Activated CD8-positive, alpha-beta T cell treated with anti-CD3 and anti-CD28 coated beads for 36 hours (primary cell): ENCODE results near the gene CYP2J2. TPM values are rescaled to one million over a fixed set of nuclear protein-coding genes. Genes with fewer than 3 reads are reported as not detected.
"Not testable (repeated sequence)": the region's sequence is repeated elsewhere in the genome, so short reads cannot be mapped to it uniquely, and the experiment has no call there.

Experiments used
- ATAC-seq: fragments of 200-7000 bp; cut with Tn5 transposase; one replicate; pipeline ENCODE4 v1.10.0; 2021; ENCODE audit warnings: mild to moderate bottlenecking, moderate library complexity
- CTCF ChIA-PET: fragments of 350-600 bp; sonication (Branson Sonifier 250); formaldehyde crosslinking; loops from one replicate; lab custom pipeline; 2021; ENCODE audit warnings: antibody characterized with exemption; lab: Charles Lee
- POLR2A ChIA-PET: fragments of 350-600 bp; sonication (Branson Sonifier 250); formaldehyde crosslinking; loops from one replicate; lab custom pipeline; 2021; ENCODE audit warnings: antibody characterized with exemption; lab: Charles Lee
- DNase-seq: peaks from one replicate; pipeline ENCODE4 v3.0.0-alpha.2; 2020
- H3K27ac Mint-ChIP-seq: one replicate; pipeline ENCODE4 v1.8.0; 2021; ENCODE audit warnings: mild to moderate bottlenecking, mixed read lengths
- H3K27me3 Mint-ChIP-seq: one replicate; pipeline ENCODE4 v1.8.0; 2021; ENCODE audit warnings: mixed read lengths
- H3K36me3 Mint-ChIP-seq: one replicate; pipeline ENCODE4 v1.8.0; 2021; ENCODE audit warnings: low read depth, mixed read lengths
- H3K4me1 Mint-ChIP-seq: one replicate; pipeline ENCODE4 v1.8.0; 2021; ENCODE audit warnings: low read depth, mixed read lengths
- H3K4me3 Mint-ChIP-seq: one replicate; pipeline ENCODE4 v1.8.0; 2021; ENCODE audit warnings: mild to moderate bottlenecking, moderate library complexity, mixed read lengths
- H3K9me3 Mint-ChIP-seq: one replicate; pipeline ENCODE4 v1.8.0; 2021; ENCODE audit warnings: mixed read lengths
- CTCF ChIP-seq: fragments of 200-600 bp; IDR thresholded peaks from one replicate; pipeline ENCODE4 v1.8.0; 2022; ENCODE audit warnings: antibody characterized with exemption, mild to moderate bottlenecking
- intact Hi-C: fragments of 100-400 bp; cut with micrococcal nuclease; formaldehyde crosslinking; loops from one replicate; pipeline ENCODE4 v1.10.0; 2022
- total RNA-seq, 2 experiments: library from RNA; stranded (reverse); gene quantifications; one replicate each; pipeline ENCODE4 v1.2.3, GENCODE V29; 2021

Gene CYP2J2
- total RNA-seq, 2 experiments from 2014 or later: 0.83 to 1.4 TPM

DNA sequence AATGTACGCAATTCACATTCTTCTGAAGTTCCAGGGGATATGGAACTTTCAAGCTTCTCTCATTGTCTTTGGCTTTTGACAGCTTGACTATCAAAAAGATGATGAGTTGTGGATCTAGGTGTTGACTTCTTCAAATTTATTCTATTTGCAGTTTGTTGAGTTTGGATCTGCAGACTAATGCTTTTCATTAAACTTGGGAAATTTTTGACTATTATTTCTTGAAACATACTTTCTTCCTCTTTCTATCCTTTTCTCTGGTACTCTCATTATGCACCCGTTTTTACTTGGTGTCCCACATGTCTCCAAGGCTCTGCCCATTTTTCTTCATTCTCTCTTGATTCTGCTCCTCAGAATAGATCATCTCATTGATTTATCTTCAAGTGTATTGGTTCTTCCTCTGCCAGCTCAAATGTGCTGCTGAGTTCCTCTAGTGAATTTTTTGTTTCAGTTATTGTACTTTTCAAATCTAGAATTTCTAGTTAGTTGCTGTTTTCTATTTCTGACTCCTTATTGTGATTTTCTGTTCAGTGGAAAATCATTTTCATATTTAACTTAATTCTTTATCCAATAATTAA lies 49.4 kb downstream of the CYP2J2 start:
- DNase-seq (no peak), ATAC-seq (no peak)
- Mint-ChIP-seq H3K4me1 (peaks cover 2% of the 10 kb centered on the region), H3K9me3 (peaks cover 6% of the 10 kb centered on the region), H3K36me3 (peaks cover 16% of the 10 kb centered on the region), H3K4me3 (no peak overlapping the region), H3K27ac (no peak overlapping the region), H3K27me3 (no peaks in the 10 kb centered on the region)
- TF ChIP-seq CTCF: no peak
- CTCF ChIA-PET: interaction anchor here (6.3 kb wide), 1 partner anchor 67 kb away, joined by 131 read pairs; no protein-coding TSS in a partner anchor
- POLR2A ChIA-PET: no interaction called here
- intact Hi-C loops: no loop called here

GRCh38 chr1:59871746-59872145 lies 54.8 kb downstream of the CYP2J2 start:
- DNase-seq: no peak
- peaks cover 21% of the 10 kb centered on the region for H3K36me3 Mint-ChIP-seq
- H3K4me3 Mint-ChIP-seq: no peak overlapping the region
- no peaks in the 10 kb centered on the region for H3K4me1 Mint-ChIP-seq
- POLR2A ChIA-PET: interaction anchor here (0.6 kb wide), 1 partner anchor 15 kb away, joined by 3 read pairs; no protein-coding TSS in a partner anchor
- ATAC-seq: no peak
- peaks cover 1% of the 10 kb centered on the region for H3K9me3 Mint-ChIP-seq
- CTCF ChIA-PET: no interaction called here
- TF ChIP-seq CTCF: no peak
- no peaks in the 10 kb centered on the region for H3K27me3 Mint-ChIP-seq
- no peak overlapping the region for H3K27ac Mint-ChIP-seq
- intact Hi-C loops: no loop called here

DNA sequence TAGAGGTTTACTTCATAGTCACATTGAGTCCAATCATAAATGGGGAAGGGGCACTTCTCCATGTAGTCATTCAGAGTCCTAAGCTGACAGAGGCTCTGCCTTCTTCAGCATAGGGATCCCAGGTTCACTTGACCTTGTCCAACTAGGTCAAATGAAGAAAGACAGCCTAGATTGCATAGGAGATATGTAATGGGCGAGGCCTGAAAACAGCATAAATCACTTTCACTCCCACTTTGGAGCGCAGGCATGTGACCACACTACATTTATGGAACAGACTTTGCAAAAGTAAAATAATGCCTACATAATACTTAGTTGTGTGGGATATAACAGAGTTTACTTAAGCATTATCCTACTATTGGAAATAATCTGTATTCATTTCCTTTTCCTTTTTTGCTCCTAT lies 60.1 kb downstream of the CYP2J2 start:
- intact Hi-C loops: no loop called here
- no peaks in the 10 kb centered on the region for H3K4me1 Mint-ChIP-seq
- POLR2A ChIA-PET: no interaction called here
- DNase-seq: no peak
- H3K27ac Mint-ChIP-seq: no peak overlapping the region
- no peak for TF ChIP-seq CTCF
- H3K36me3 Mint-ChIP-seq: peaks cover 5% of the 10 kb centered on the region
- CTCF ChIA-PET: no interaction called here
- no peak overlapping the region for H3K4me3 Mint-ChIP-seq
- ATAC-seq: no peak
- no peaks in the 10 kb centered on the region for H3K9me3 Mint-ChIP-seq
- no peaks in the 10 kb centered on the region for H3K27me3 Mint-ChIP-seq

DNA sequence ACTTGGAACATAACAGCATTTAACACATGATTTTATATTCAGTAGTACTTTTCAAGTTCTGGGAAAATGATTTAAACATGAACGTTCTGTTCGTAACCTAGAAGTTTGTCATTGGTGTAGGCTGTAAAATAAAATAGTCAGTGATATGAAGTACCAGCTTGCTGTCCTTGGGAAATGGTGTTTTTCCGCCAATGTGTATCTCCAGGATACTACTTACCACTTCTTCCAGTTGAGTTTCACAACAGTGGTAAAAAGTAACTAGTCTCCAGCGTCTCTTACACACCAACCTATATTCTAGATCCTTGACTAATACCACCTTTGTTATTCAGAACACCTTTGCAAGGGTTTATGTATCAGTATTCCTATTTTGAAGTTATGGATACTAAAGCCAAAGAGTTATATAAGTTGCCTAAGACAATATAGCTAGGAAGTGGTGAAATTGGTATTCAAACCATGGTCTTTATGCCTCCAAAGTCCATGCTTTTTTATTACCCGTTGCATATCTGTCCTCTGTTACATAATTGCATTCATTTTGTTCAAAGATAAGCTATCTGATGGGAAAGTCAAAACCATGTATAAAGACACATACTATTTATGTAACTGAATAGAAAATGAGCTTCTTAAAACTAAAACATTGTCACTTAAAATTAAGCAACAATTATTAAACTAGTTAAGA lies 68.8 kb downstream of the CYP2J2 start:
- Mint-ChIP-seq H3K4me1 (no peaks in the 10 kb centered on the region), H3K27me3 (no peaks in the 10 kb centered on the region), H3K4me3 (no peak overlapping the region), H3K36me3 (peaks cover 8% of the 10 kb centered on the region), H3K27ac (no peak overlapping the region), H3K9me3 (peaks cover 4% of the 10 kb centered on the region)
- ChIA-PET POLR2A (interaction anchor here (0.6 kb wide), 1 partner anchor 53 kb away, joined by 3 read pairs; no protein-coding TSS in a partner anchor), CTCF (interaction anchor here (1.5 kb wide), 1 partner anchor 90 kb away, joined by 8 read pairs; no protein-coding TSS in a partner anchor)
- DNase-seq (no peak), ATAC-seq (no peak)
- TF ChIP-seq CTCF: no peak
- intact Hi-C loops: no loop called here

GRCh38 chr1:59856725-59857338 lies 69.7 kb downstream of the CYP2J2 start:
- no peak overlapping the region for H3K4me3 Mint-ChIP-seq

GRCh38 chr1:59855297-59855696 lies 71.3 kb downstream of the CYP2J2 start:
- H3K27ac Mint-ChIP-seq, H3K9me3 Mint-ChIP-seq, DNase-seq, ATAC-seq, H3K4me1 Mint-ChIP-seq, H3K27me3 Mint-ChIP-seq, H3K4me3 Mint-ChIP-seq, intact Hi-C loops, POLR2A ChIA-PET, H3K36me3 Mint-ChIP-seq, CTCF ChIA-PET: not testable (repeated sequence)

More at GRCh38 chr1:59856725-59857338, 69.7 kb downstream of the CYP2J2 start:
- ChIA-PET CTCF (no interaction called here), POLR2A (interaction anchor here (1.0 kb wide), 1 partner anchor 20 kb away, joined by 3 read pairs; no protein-coding TSS in a partner anchor)
- intact Hi-C loops: no loop called here
- no peak for ATAC-seq
- no peak for DNase-seq
- no peaks in the 10 kb centered on the region for H3K4me1 Mint-ChIP-seq
- no peaks in the 10 kb centered on the region for H3K27me3 Mint-ChIP-seq
- peaks cover 4% of the 10 kb centered on the region for H3K9me3 Mint-ChIP-seq
- TF ChIP-seq CTCF: no peak
- no peak overlapping the region for H3K27ac Mint-ChIP-seq
- H3K36me3 Mint-ChIP-seq: peaks cover 8% of the 10 kb centered on the region
